ENCODE results near the gene NT5C3A. TPM values are rescaled to one million over a fixed set of nuclear protein-coding genes. Genes with fewer than 3 reads are reported as not detected.
A peak's percentile ranks its signal among the peaks of the same experiment; 100 is the strongest.

NT5C3A gene
- total RNA-seq, 1 donor from 2014 or later: 18.2 TPM

DNA sequence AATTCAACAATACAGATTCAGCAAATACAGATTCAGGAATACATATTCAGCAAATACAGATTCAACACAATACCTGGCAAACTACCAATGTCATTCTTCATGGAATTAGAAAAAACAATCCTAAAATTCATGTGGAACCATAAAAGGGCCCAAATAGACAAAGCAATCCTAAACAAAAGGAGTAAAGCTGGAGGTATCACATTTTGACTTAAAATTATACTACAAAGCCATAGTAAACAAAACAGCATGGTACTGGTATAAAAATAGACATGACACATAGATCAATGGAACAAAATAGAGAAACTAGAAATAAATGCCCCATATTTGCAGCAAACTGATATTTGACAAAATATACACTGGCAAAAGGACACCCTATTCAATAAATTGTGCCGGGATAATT is 3.4 kb upstream of the NT5C3A start:
- no peak overlapping the region for H3K4me3 ChIP-seq (ENCODE audit: low read depth, low read length)
- TF ChIP-seq CTCF (conservative IDR thresholded peaks at IDR 0.05; ENCODE audit: low read depth, low read length): no peak
- no peak for DNase-seq (ENCODE audit: low read depth)

GRCh38 chr7:33062782-33063443 is 337 bp upstream of the NT5C3A start:
- TF ChIP-seq CTCF (conservative IDR thresholded peaks at IDR 0.05; ENCODE audit: low read depth, low read length): no peak
- DNase-seq (ENCODE audit: low read depth): no peak
- peak overlapping the region; percentile 76 for H3K4me3 ChIP-seq (ENCODE audit: low read depth, low read length)

DNA sequence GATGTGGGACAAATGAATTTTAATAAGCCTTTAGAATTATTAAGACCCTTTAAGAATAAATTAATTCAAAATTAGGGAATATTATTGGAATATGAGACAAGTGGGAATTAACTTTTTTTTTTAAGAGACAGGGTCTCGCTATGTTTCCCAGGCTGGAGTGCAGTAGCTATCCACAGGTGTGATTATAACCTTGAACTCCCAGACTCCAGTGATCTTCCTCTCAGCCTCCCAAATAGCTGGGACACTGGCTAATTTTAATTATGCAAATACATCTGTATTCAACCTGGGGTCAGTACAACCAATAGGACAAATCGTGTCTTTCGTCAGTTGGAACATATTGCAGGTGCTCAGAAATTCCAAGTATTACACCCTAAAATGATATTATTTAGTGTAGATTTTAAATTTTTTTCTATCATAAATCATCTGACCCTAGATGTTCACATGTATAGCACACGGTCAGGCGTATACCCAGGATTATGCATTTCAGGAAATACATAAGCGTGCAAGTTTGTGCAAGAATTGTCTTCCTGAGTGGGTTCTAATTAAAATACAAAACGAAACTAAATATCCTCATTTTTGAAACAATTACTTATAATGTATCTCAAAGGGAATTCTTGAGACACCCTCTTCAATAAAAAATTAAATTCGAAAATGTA is 1.2 kb downstream of the NT5C3A start:
- no peak for TF ChIP-seq CTCF (conservative IDR thresholded peaks at IDR 0.05; ENCODE audit: low read depth, low read length)
- no peak for DNase-seq (ENCODE audit: low read depth)

GRCh38 chr7:33059635-33060034 is 2.9 kb downstream of the NT5C3A start:
- no peak for DNase-seq (ENCODE audit: low read depth)
- TF ChIP-seq CTCF (conservative IDR thresholded peaks at IDR 0.05; ENCODE audit: low read depth, low read length): no peak
- no peak overlapping the region for H3K4me3 ChIP-seq (ENCODE audit: low read depth, low read length)

More for the DNA sequence above, 1.2 kb downstream of the NT5C3A start:
- H3K4me3 ChIP-seq (ENCODE audit: low read depth, low read length): peak overlapping the region; percentile 76

- DNase-seq (ENCODE audit: low read depth): no peak
- H3K4me3 ChIP-seq (ENCODE audit: low read depth, low read length): peak overlapping the region; percentile 1
- TF ChIP-seq CTCF (conservative IDR thresholded peaks at IDR 0.05; ENCODE audit: low read depth, low read length): no peak
These were observed 7.4 kb downstream of the NT5C3A start for GRCh38 chr7:33055158-33055557.

DNA sequence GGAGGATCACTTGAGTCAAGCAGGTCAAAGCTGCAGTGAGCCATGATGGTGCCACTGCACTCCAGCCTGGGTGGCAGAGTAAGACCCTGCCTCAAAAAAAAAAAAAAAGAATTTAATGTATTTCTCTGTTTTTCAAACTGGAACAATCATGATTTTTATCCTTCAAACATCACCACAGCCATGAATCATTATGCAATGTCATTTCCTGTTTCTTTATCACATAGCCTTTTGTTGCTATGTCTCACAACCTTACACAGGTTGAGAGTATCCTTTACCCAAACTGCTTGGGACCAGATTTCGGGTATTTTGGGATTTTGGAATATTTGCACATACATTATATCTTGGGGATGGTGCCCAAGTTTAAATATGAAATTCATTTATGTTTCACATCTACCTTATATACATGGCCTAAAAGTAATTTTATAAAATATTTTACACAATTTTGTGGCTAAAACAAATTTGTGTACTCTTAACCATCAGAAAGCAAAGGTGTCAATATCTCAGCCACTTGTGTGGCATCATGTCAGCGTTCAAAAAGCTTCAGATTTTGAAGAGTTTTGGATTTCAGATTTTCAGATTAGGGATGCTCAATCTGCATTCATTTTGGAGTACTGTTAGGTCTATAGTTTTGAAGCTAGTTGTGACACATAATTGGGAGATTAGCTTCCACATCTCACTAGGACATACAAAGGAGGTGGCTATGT is 8.2 kb downstream of the NT5C3A start:
- no peak for DNase-seq (ENCODE audit: low read depth)
- no peak overlapping the region for H3K4me3 ChIP-seq (ENCODE audit: low read depth, low read length)
- TF ChIP-seq CTCF (conservative IDR thresholded peaks at IDR 0.05; ENCODE audit: low read depth, low read length): no peak
